WTC11 (cell line): ENCODE results near the gene RNF19B.

Experiments
- CREM ChIP-seq: sonication (generic); formaldehyde crosslinking; IDR thresholded peaks from 2 replicates; pipeline ENCODE4 v1.8.1; 2022; ENCODE audit warnings: mild to moderate bottlenecking, missing genetic modification reagents, moderate library complexity
- JUN ChIP-seq: sonication (generic); formaldehyde crosslinking; IDR thresholded peaks from 2 replicates; pipeline ENCODE4 v1.8.0; 2023; ENCODE audit warnings: mild to moderate bottlenecking, missing genetic modification reagents
- TF ChIP-seq, protein P1 (sequence below): sonication (generic); formaldehyde crosslinking; IDR thresholded peaks from 2 replicates; pipeline ENCODE4 v1.8.1; 2022; ENCODE audit warnings: low read depth, missing genetic modification reagents, borderline replicate concordance

DNA sequence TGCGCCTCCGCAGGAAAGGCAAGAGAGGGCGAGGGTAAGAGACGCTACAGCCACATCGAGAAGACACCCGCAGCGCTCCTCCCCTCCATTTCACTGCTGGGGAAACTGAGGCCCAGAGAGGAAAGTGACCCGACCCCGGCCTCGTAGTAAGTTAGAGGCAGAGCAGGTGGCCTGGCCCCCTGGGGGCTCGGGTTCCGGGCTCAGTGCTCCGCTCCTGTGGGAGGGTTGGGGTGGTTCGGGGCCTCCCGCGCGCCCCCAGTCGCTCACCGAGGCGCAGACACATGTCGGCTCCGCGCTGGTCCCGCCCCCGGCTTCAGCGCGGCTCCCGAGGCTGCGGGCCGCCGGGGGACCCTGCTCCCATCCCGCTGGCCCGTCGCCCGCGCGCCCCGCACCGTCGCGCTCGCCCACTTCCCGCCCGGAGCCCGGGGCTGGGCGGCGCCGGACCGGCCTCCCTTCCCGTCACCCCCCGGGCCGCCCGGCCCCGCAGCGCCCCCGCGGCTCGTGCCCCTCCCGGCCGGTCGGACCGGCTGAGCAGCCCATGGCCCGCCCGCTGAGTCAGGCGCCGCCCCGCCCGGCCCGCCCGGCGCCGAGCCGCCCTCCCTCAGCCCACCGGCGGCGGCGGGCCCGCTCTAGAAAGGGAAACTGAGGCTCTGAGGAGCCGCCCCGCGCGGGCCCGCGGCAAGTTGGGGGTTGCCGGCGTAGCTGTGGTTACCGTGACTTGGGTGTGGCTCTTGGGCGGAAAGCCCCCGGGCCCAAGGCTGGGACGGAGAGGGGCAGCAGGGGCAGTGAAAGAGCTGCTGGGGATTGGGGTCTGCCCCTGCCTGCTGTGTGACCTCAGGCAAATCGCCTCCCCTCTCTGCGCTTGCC, 63.4 kb downstream of the RNF19B start, which contains the start of gene TMEM54:
- TF ChIP-seq JUN (CRISPR knock-in tag) (no peak), CREM (no peak)
- TF ChIP-seq, protein P1, sequence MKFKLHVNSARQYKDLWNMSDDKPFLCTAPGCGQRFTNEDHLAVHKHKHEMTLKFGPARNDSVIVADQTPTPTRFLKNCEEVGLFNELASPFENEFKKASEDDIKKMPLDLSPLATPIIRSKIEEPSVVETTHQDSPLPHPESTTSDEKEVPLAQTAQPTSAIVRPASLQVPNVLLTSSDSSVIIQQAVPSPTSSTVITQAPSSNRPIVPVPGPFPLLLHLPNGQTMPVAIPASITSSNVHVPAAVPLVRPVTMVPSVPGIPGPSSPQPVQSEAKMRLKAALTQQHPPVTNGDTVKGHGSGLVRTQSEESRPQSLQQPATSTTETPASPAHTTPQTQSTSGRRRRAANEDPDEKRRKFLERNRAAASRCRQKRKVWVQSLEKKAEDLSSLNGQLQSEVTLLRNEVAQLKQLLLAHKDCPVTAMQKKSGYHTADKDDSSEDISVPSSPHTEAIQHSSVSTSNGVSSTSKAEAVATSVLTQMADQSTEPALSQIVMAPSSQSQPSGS (CRISPR knock-in tag) = no peak
